GM21723 (cell line): ENCODE results near the gene PIGA.

Experiments
- ATAC-seq: cut with Tn5 transposase; IDR thresholded peaks from one replicate; pipeline ENCODE4 v1.9.1; 2021; ENCODE audit warnings: mild to moderate bottlenecking, moderate library complexity; ENCODE audit not compliant: unreplicated experiment

The PIGA gene

GRCh38 chrX:15335135-15336022 is at the start of gene PIGA:
Gene PIGA, minus strand, starts transcription at chrX:15335523. Its CDS starts 3,593 bp downstream, at chrX:15331930.
- peak; percentile 98 for ATAC-seq

- ATAC-seq = no peak
Observed at GRCh38 chrX:15384304-15384703, 49.0 kb upstream of the PIGA start, which contains the start of gene VEGFD. Gene VEGFD, minus strand, starts transcription at chrX:15384413. Its CDS starts 467 bp downstream, at chrX:15383946.

- ATAC-seq = no peak
Observed at GRCh38 chrX:15382813-15383212, 47.5 kb upstream of the PIGA start.

- no peak for ATAC-seq
Observed at GRCh38 chrX:15376956-15377355, 41.6 kb upstream of the PIGA start.

- ATAC-seq = no peak
Observed at GRCh38 chrX:15373976-15374375, 38.7 kb upstream of the PIGA start.

DNA sequence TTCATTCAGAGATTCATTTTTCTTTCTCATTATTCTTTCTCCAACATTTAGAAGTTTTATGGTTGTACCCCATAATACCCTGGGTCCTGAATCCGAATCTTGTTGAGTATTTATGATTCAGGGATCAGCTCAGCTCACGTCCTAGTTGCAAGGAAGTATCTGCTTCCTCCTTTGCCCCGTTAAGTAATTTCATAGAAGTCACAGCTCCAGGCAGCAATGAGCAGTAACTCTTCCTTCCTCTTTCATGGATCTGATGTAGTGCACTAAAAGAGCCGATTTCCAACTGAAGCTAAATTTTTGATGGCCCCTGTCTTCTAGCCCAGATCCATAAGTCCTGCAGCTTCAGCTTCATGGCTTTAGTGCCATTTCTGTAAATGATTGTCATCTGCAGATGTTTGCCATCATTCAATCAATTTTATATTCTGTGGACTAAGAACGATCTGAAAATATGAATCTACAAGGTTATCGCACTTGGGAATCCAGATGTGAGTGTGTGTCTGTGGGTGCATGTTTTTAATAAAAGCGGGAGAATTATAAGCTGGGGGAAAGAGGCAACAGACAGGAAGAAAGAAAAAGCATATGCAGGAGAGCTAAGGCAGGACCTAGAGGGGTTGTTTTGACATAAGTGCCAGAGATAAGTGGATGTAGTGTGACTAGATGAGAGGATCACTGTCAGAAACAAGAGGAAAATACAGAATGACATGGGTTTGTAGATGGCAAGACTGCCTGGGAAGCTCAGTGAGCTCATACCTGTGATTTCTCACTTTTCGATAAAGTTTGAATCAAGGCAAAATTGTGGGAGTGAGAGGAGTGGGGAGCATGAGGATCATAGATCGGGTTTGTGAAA is 31.4 kb upstream of the PIGA start:
- ATAC-seq = no peak

- no peak for ATAC-seq
Observed at GRCh38 chrX:15359701-15360100, 24.4 kb upstream of the PIGA start.

GRCh38 chrX:15358533-15358932 is 23.2 kb upstream of the PIGA start:
- no peak for ATAC-seq

GRCh38 chrX:15356444-15356843 is 21.1 kb upstream of the PIGA start:
- no peak for ATAC-seq

GRCh38 chrX:15350329-15350996 is 15.1 kb upstream of the PIGA start:
- ATAC-seq = no peak

DNA sequence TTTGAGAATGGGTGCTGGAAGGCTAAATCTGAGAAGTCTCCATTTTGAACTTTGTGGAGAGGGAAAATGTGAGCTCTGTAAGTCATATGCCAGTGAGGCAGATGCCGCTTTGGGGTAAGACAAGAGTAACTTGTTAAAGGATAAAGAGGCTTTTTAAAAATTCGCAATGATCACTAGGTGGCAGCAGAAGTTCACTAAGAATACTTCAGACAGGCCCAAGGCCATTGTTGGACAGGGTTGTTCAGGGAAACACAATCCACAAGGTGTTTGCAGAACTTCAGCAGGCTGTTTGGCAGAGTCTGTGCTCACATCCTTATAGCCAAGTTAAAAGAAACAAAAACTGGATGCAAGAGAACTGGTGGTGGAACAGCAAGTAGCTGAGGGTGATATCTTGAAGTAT is 13.7 kb upstream of the PIGA start:
- peak; percentile 75 for ATAC-seq

GRCh38 chrX:15345976-15346375 is 10.7 kb upstream of the PIGA start:
- no peak for ATAC-seq

GRCh38 chrX:15344106-15344505 is 8.8 kb upstream of the PIGA start:
- ATAC-seq = no peak

DNA sequence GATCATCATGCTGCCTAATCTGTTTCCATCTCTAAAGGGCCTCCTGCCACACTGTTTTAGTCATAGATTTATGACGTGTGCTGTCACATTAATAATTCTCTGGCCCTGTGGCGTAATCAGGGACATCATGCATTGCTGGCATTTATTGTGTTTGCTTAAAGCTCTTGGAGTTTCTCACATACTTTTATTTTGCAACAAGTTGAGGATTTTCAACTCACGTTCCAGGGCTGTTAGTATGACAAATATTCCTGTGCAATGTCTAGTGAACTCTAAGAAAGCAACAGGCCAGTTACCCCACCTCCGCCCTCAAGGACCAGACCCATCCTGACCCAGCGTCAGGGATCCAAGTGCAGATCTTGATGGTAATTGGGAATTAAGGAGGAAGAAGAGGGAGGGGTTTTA is 7.8 kb upstream of the PIGA start:
- ATAC-seq = no peak

DNA sequence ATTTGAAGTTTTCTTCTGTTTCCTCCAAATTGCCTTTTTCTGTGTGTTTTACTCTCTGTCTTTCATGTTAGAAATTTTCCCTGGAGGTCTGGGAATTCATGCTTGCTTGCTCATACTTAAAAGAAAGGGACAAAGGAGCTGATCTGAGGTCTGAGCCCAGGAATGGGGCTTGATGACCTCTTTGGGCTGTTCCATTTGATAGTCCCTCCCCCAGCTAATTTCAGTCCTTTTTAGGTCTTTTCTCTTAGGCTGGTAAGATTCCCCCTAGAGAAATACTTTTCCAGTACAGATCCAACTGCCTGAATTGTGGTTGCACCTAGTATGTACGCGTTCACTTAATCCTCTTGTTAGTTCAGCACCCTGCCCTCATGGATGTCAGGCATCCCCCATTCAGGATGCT is 5.5 kb upstream of the PIGA start:
- no peak for ATAC-seq

DNA sequence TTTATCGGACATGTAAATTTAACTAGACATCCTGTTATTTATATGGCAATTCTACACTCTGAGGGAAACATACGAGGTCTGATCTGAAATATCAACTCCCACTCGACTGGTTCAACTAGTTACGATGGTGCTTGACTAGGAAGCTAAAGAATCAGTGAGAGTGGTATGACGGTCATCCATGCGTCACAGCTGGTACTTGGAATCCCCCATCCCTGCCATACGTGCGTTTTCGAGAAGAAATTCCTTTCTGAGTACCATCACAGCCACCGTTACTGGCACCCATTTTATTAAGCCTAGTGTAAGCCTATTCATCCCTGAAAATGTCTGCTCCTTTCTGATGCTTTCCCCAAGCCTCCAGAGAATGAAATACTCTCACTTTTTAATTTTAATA is 695 bp upstream of the PIGA start:
- ATAC-seq = no peak

DNA sequence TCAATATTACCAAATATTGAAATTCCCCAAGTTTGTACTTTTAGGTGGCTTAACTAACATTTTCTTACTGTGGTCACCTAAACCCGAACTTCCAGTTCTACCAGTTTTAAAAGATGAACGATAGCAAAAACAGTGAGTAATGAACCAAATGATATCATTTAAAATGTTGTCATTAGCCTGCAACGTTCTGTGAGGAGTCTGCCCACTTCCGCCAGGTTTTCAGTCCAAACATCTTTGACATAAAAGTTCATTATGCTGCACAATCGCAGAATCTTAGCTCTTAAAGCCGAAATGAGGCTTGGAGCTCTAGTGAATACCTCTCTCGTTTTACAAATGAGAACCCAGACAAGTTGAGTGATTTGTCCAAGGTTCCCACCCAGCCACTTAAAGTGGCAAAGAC is 762 bp downstream of the PIGA start:
- no peak for ATAC-seq

DNA sequence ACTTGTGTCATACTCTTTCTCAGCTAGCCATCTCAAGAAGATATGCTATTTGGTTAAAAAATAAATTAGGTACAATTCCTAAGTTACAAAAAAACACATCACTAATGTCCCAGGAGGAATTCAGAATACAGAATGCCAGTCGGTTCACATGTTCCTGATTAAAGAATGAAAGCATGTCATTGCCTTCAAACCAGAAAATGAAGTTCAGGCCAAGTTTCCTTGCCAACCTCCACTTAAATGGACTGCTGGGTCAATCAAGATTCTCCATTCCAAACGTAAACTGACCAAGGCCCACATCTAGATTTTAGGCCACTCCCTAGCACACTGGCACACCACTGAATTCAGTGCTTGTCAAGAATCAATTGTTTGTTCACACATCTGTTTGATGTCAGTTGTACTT is 6.5 kb downstream of the PIGA start:
- no peak for ATAC-seq

GRCh38 chrX:15328131-15328530 is 7.2 kb downstream of the PIGA start:
- no peak for ATAC-seq

DNA sequence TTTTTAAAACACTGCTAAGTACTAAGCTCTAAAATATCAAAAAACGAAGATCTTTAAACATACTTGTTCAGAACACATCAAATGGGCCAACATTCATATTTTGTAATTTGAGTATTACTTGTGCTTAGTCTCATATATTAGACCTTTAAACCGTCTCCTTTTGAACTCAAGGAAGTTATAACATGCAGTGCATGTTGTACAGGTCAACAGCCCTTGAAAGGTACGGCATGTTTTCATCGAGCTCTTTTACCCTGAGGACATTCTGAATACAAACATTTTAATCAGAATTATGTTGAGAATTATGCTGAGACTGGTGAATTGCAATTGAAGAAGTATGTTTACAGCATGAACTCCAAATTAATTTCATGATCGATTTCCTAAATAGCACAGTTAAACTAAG is 12.9 kb downstream of the PIGA start:
- no peak for ATAC-seq

GRCh38 chrX:15322072-15322471 is 13.3 kb downstream of the PIGA start:
- ATAC-seq = no peak
